GM19035 (cell line): ENCODE data around the gene RNU5D-1.
"Not testable (repeated sequence)": the region's sequence is repeated elsewhere in the genome, so short reads cannot be mapped to it uniquely, and the experiment has no call there.

Experiments used
- ATAC-seq: cut with Tn5 transposase; IDR thresholded peaks from one replicate; pipeline ENCODE4 v1.9.1; 2021; ENCODE audit not compliant: unreplicated experiment

Gene RNU5D-1

DNA sequence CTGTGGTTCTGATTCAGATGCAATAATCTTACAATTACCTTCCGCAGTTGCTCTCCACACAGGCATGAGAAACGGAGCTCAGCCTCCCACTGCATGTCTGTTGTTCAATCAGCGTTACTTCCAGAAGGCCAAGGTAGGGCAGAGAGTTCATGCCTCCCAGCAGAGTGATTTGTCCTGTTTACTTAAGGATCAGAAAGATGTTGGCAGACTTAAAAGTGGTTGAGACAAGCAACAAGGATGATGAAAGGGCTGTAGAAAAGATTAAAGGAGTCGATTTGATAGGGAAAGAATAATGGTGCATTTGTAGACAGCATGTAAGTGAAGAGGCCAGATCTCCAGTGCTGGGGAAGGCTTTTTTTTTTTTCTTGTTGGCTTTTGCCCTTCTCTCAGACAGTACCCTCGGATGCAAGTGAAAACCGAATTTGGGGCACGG, 29.8 kb downstream of the RNU5D-1 start:
- ATAC-seq, result no peak

DNA sequence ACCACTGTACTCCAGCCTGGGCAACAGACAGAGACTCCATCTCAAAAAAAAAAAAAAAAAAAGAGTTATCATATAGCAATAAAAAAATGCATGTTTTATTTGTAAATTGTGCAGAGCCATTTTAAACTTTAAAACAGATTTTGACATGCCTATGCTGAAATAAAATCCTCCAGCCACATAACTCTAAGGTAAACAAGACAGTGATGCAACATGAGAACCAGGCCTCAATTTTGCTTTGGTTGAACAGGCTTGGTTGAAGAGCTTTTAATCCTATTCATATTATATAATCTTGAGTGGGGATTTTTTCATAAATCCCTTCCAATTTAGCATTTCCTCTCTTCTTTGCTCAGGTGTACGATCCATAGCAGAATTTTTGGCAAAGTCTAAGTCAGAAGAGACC, 30.4 kb downstream of the RNU5D-1 start:
- no peak for ATAC-seq

DNA sequence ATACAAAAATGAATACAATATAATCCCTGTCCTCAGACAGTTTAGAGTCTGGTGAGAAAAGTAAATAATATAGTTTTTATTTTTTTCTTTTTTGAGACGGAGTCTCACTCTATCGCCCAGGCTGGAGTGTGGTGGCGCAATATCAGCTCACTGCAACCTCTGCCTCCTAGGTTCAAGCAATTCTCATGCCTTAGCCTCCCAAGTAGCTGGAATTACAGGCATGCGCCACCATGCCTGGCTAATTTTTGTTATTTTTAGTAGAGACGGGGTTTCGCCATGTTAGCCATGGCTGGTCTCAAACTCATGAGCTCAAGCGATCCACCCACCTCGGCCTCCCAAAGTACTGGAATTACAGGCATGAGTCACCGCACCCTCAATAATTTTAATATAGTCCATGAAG, 31.6 kb downstream of the RNU5D-1 start:
- not testable (repeated sequence) for ATAC-seq

DNA sequence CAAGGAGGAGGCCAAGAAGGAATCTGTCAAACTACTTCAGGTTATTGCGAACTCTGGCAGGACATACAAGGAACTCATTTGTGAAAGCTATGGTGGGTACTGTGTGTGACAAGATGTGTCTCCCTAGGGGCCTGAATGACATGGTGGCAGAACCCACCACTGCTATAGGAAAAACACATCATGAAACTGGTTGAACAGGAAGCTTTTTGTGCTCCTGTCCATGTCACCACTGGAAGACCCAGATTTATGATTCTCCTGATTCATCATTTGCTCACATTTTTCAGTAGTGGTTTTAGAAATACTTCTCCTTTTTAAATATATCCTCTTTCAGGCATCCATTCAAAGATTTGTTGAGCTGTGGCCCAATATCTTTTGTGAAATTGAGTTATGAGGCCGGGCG, 32.8 kb downstream of the RNU5D-1 start:
- no peak for ATAC-seq

DNA sequence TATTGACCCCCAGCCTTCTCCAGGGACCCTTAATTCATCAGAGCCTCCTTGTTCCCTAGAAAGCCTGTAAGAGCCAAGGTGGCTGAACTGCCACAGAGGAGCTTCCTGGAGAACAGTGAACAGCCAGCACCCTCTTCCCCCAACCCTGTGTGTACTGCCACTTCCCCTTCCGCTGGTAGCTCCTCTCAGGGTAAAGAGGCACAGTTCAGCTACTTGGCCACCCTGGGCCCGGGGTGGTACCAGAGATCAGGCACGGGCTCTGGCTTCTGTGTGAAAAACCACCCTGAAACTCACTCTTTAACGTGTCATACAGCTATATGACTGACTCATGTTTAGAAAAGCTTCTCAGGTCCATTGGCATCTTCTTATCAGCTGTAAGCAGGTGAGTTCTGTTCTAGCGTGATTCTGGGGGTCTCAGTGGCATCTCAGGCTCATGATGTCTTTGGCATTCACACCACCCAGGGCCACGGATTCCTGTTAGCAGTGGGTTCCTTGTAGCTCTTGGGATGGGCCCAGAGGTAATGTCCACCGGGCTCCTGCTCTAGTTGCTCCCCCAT, 34.1 kb downstream of the RNU5D-1 start:
- no peak for ATAC-seq

DNA sequence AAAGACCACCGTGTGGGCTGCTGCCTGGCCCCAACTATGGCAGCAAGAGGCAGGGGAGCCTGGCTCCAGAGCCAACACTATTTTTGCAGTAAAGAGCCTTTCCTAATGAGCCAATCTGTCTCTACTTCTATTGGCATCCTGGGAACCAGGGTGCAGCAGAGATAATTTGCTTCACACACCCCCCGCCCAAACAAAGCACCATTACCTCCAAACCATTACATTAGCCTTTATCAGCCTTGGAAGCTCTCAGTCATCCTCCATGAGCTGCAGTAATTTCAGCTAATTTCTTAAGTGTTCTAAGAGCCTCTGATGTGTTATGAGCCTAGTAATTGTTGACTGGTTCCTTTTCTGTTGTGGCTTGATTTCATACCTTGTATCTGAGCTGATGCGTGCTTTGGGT, 34.9 kb downstream of the RNU5D-1 start:
- ATAC-seq, result no peak

DNA sequence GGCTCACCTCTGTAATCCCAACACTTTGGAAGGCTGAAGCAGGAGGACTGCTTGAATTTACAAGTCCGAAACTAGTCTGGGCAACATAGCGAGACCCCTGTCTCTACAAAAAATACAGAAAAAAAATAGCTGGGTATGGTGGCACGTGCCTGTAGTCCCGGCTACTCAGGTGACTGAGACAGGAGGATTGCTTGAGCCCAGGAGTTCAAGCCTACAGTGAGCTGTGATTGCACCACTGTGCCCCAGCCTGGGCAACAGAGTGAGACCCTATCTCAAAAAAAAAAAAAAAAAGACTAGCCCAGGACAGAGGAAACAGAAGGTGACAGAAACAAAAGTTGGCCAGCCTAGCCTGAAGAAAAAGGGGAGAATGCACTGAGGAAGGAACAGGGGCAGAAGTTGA, 35.3 kb downstream of the RNU5D-1 start:
- no peak for ATAC-seq

DNA sequence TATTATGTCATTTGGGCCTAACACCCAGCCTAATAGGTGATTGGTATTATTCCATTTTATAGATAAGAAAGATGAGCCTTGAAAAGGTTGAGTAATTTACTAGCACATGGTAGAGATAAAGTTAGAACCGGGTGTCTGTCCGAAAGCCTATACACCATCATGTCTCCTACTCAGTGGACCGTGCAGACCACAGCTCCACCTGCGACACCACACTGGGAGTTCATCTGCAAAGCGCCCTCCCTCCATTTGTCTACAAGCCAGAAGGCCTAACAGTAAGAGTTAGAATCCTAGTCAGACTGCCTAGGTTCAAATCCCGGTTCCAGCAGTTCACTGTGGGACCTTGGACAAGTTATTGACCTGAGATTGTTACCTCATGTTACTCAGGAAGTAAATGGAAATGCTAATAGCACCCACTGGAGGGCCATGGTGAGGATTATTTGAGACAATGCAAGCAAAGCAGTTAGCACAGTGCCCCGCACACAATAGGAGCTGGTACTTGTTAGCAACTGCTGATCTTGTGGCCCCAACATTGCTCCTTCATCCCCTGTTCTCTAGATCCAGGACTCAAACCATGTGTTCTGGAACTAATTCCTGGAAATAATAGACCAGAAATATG, 36.0 kb downstream of the RNU5D-1 start:
- ATAC-seq, result peak; percentile 68

DNA sequence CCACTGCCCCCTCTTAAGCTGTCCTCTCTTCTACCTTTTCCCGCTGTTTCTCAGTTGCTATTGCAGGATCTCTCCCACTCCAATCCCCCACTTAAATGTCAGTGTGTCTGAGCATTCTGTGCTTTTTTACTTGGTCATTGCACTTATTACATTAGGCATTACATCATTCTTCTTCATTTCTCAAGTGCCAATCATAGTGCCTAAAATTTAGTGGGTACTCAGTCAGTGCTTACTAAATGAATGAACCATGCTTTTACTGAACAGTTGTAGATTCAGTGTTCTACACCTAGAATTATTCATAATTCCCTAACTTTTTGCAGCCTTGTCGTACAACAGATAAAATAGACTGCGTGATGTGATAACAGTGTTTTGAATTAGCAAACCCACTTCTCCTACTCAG, 37.1 kb downstream of the RNU5D-1 start:
- ATAC-seq, result no peak

DNA sequence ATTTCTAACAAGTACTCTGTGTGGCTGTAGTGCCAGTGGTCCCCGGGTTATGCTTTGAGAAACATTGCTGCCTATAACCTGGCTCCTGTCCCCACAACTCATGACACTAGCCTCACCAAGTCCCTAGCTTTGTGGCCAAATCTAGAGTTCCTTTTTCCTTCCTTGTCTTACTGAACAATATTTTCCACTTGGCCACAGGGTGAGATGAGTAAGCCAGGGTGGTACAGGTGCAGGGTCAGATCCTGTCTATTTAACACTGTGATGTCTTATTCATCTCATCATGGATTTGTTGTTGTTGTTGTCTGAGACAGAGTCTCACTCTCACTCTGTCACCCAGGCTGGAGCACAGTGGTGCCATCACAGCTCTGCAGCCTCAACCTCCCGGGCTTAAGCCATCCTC, 37.8 kb downstream of the RNU5D-1 start:
- no peak for ATAC-seq

DNA sequence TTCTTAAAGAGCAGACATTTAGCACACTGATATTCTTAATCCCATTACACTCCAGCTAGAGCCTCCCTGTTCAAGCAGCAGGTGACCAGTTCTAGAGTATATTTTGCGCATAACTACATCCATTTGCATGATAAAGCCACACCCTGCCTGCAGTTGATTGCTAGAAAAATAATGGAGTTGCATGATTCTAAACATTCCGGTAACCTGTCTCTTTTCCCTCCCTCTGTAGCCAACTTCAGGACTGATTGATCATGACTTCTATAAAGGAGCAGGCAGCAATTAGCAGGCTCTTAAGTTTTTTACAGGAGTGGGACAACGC, 41.6 kb downstream of the RNU5D-1 start:
- ATAC-seq, result no peak

DNA sequence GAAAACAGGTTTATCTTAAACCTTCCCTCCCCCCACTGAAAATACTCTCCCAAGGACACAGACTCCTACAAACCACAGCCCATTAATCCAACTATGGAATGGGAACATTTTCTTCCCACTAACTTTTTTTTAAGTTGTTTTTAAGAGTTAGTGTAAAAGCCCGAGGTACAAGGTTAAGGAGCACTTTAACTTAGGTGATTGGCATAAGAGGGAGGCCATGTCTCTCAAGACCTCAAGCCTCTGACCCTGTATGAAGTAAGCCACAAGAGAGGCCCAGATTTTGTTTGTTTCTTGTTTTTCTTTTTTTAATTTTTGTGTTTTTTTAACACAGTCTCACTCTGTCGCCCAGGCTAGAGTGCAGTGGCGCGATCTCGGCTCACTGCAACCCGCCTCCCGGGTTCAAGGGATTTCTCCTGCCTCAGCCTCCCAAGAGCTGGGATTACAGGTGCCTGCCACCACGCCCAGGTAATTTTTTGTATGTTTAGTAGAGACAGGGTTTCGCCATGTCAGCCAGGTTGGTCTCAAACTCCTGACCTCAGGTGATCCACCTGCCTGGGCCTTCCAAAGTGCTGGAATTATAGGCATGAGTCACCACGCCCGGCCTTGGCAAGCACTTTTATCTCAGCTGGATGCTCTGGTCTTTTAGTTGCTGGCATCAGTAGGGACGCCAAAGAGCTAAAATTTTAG, 42.1 kb downstream of the RNU5D-1 start:
- ATAC-seq, result no peak

DNA sequence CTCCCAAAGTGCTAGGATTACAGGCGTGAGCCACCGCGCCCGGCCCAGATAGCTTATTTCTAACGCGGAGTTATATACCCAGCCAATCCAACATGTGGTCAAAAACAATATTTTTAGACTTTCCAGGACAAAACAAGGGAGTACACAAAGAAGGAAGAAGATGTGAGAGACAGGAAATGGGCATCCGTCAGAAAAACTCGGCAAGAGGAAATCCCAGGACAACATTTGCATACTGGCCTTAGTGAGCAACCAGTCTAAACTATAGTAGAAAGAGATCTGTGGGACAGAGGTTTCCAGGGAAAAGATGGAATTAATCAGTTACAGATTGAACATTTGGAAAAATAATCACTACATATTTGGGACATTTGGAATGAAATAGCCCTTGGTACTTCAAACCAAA, 45.1 kb downstream of the RNU5D-1 start:
- ATAC-seq, result no peak

DNA sequence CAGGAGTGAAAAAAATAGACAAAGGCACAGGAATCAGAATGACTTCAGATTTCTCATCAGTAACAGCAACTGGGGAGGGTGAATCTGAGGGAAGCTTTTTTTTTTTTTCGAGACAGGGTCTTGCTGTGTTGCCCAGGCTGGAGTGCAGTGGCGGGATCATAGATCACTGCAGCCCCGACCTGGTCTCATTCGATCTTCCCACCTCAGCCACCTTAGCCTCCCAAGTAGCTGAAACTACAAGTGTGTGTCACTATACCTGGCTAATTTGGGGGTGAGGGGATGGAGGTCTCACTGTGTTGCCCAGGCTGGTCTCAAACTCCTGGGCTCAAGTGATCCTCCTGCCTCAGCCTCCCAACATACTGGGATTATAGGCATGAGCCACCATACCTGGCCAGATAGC, 45.8 kb downstream of the RNU5D-1 start:
- no peak for ATAC-seq

DNA sequence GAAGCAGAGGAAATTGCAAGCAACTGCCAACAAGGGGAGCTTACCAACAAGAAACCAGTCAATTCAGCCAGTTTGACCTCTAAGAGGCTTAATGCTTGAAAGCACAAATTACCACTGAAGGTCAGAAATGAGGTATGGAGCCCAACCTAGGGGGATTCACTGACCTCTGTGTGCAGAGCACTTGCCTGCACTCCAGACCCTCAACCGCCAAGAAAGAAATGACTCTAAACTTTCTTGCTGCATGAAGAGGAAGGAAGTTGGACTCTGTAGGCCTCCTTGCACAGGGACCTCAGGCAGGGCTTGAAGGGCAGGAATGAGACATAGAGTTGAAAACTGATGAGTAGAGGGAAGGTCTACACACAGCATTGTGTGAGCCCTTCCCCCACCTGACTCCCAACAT, 46.4 kb downstream of the RNU5D-1 start:
- ATAC-seq, result no peak

DNA sequence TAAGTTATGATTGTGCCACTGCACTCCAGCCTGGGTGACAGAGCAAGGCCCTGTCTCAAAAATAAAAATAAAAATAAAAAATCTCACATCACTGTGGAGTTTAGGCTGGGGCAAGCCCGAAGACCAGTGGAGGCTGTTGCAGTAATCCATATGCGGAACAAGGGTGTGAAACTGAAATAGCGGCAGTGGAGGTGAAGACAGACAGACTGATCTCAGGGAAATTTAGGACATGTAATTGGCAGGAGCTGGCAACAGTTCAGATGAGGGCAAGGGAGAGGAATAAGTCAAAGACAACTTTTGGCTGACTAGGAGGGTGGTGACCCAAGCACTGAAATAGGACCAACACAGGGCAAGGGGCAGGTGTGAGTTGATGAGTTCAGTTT, 48.1 kb downstream of the RNU5D-1 start:
- ATAC-seq, result no peak

DNA sequence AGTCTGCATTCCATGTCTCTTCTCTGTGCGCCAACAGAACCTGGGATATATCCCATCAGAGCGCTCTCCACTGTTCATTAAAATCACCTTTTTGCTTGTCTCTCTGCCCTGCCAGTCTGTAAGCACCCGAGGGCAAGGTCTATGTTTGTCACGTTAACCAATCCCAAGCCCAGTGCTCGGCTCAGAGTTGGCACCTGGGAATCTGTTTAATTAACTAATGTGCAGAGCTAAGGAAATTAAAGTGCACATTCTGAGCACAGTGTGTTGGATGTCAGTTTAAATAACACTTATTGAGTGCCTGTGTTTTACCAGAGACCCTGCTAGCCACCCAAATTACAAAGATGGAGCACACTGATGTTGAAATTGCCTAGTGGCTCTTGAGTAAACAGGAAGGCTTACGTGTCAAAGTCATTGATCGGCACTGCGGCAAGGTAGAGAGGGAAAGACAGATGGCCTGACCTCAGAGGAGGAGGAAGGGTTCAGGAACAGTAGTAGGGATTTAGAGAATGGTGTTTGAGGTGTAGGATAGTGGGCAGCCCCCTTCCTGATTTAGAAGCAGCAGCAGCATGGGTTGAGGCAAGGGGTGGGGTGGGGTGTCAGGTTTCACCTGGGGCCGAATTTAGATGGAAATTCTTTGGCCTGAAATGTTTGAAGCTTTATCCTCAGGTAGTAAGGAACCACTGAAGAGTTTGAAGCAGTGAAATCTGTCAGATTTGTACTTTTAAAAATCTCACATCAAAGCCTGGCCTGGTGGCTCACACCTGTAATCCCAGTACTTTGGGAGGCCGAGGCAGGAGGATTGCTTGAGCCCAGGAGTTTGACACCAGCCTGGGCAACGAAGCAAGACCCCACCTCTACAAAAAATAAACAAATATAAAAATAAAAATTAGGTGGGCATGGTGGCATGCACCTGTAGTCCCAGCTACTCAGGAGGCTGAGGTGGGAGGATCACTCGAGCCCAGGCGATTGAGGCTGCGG, 48.8 kb downstream of the RNU5D-1 start:
- no peak for ATAC-seq
